K562 (cell line): Measurements from ENCODE around the gene KLHL6. TPM values are rescaled to one million over a fixed set of nuclear protein-coding genes. Genes with fewer than 3 reads are reported as not detected.

ENCODE experiments used
- ATAC-seq: fragments of 200-7000 bp; cut with Tn5 transposase; 3 replicates; pipeline ENCODE4 v1.9.1; 2020; ENCODE audit warnings: moderate library complexity
- BruUV-seq: library from RNA; stranded (reverse); fragments of 400-500 nt; replicated peaks from 2 replicates; lab custom pipeline; 2021; lab: Mats Ljungman, UMichigan
- CTCF ChIA-PET: fragments of 300-600 bp; formaldehyde crosslinking; extraction: SDS; loops from one replicate; lab custom pipeline; 2021; ENCODE audit warnings: low intra/inter-chr PET ratio; lab: Yijun Ruan, JAX
- POLR2A ChIA-PET: fragments of 300-600, 350-650 bp; sonication (Branson Sonifier 250); formaldehyde crosslinking; extraction: SDS; loops from one replicate; lab custom pipeline; 2021; ENCODE audit warnings: antibody characterized with exemption, inconsistent platforms; lab: Yijun Ruan, JAX
- DNase-seq, 4 experiments: peaks; one replicate each; pipeline versions ENCODE4 v3.0.0 to v3.0.0-alpha.2; 2011 to 2018; ENCODE audit warnings: low spot score in 3 of 4, mixed read lengths in 3 of 4; ENCODE audit errors: extremely low read depth in 1 of 4
- FAIRE-seq: peaks from 2 replicates; lab custom pipeline; 2011; peaks lifted over from hg19 to GRCh38; lab: Jason Lieb, UNC
- H2AFZ ChIP-seq: 2 replicates; pipeline ENCODE4 v1.6.0; 2011; ENCODE audit warnings: low read depth, low read length, control low read depth, inconsistent platforms
- H3K27ac ChIP-seq: fragments of 200-600 bp; 3 replicates; pipeline ENCODE4 v1.8.0; 2011; ENCODE audit warnings: low read depth, mild to moderate bottlenecking, control low read depth, inconsistent platforms, low read length, moderate library complexity, mixed read lengths; ENCODE audit errors: extremely low read depth
- H3K27me3 ChIP-seq, 2 experiments: fragments of 300-600 bp in 1 of 2; 2 replicates in 1 of 2; 3 replicates in 1 of 2; pipeline versions ENCODE4 v1.6.0 to v1.8.0; 2011; ENCODE audit warnings: inconsistent platforms in 2 of 2, low read length in 2 of 2, mild to moderate bottlenecking in 1 of 2, mixed read lengths in 1 of 2, moderate library complexity in 1 of 2; ENCODE audit not compliant: control insufficient read depth in 2 of 2, insufficient read depth in 2 of 2
- H3K36me3 ChIP-seq: fragments of 300-600 bp; 3 replicates; pipeline ENCODE4 v1.8.0; 2011; ENCODE audit warnings: mild to moderate bottlenecking, low read length, inconsistent platforms; ENCODE audit not compliant: control insufficient read depth, insufficient read depth
- H3K4me1 ChIP-seq, 2 experiments: fragments of 200-600 bp in 1 of 2; replicated peaks in 1 of 2; 2 replicates in 1 of 2; 3 replicates in 1 of 2; pipeline versions ENCODE4 v1.5.1 to v1.8.0; 2011; ENCODE audit warnings: inconsistent platforms in 2 of 2, low read length in 2 of 2, mild to moderate bottlenecking in 1 of 2, mixed read lengths in 1 of 2, moderate library complexity in 1 of 2; ENCODE audit not compliant: control insufficient read depth in 2 of 2, insufficient read depth in 2 of 2
- H3K4me2 ChIP-seq: 2 replicates; pipeline ENCODE4 v1.6.1; 2011; ENCODE audit warnings: low read length, control low read depth, inconsistent platforms, mixed read lengths; ENCODE audit not compliant: insufficient read depth
- H3K4me3 ChIP-seq: fragments of 200-600 bp; sonication (generic), shearing (Covaris generic); 2 replicates; pipeline ENCODE4 v1.5.1; 2016; ENCODE audit warnings: control low read depth, inconsistent platforms
- H3K79me2 ChIP-seq: fragments of 200-600 bp; 3 replicates; pipeline ENCODE4 v1.8.0; 2011; ENCODE audit warnings: low read length, inconsistent platforms; ENCODE audit not compliant: control insufficient read depth, insufficient read depth
- H3K9ac ChIP-seq, 2 experiments: 2 replicates each; pipeline versions ENCODE4 v1.6.0 to v1.6.1; 2011; ENCODE audit warnings: low read depth in 2 of 2, low read length in 2 of 2, control low read depth in 1 of 2, inconsistent platforms in 1 of 2, mild to moderate bottlenecking in 1 of 2, mixed read lengths in 1 of 2; ENCODE audit not compliant: insufficient read depth in 1 of 2
- H3K9me1 ChIP-seq: one replicate; pipeline ENCODE4 v1.6.0; 2011; ENCODE audit warnings: inconsistent platforms, mild to moderate bottlenecking, low read length, moderate library complexity; ENCODE audit not compliant: control insufficient read depth, insufficient read depth
- H3K9me3 ChIP-seq: replicated peaks from 2 replicates; pipeline ENCODE4 v1.5.1; 2011; ENCODE audit warnings: low read depth, low read length, inconsistent platforms; ENCODE audit not compliant: control insufficient read depth, insufficient read depth
- H4K20me1 ChIP-seq: replicated peaks from 2 replicates; pipeline ENCODE4 v1.6.1; 2011; ENCODE audit warnings: low read length, inconsistent platforms, mixed read lengths; ENCODE audit not compliant: control insufficient read depth, insufficient read depth
- HMBOX1 ChIP-seq: sonication (generic); IDR thresholded peaks from 2 replicates; pipeline ENCODE4 v1.6.1; 2016
- TARDBP ChIP-seq: fragments of 450-650 bp; IDR thresholded peaks from 2 replicates; pipeline ENCODE4 v1.6.1; 2016
- TEAD2 ChIP-seq: fragments of 450-650 bp; IDR thresholded peaks from 2 replicates; pipeline ENCODE4 v1.6.1; 2016; ENCODE audit warnings: missing genetic modification characterization, control low read depth, missing compliant biosample characterization
- ZFX ChIP-seq: sonication (generic); formaldehyde crosslinking; IDR thresholded peaks from 2 replicates; pipeline ENCODE4 v1.8.0; 2022; ENCODE audit warnings: mild to moderate bottlenecking, missing genetic modification reagents, moderate library complexity
- WGBS: fragments of 100-300 bp; shearing (Covaris generic); methylation state at CpG from one replicate; pipeline ENCODE4 v1.1.6; 2016; ENCODE audit warnings: low coverage, mixed read lengths; ENCODE audit not compliant: insufficient coverage; ENCODE audit errors: missing lambda C conversion rate; 5-methylcytosine and 5-hydroxymethylcytosine counted together
- in situ Hi-C: fragments of 300-500 bp; cut with MboI; formaldehyde crosslinking; loops from 4 replicates; pipeline ENCODE4 v1.15.0; 2018; ENCODE audit warnings: inconsistent platforms, mixed read lengths
- intact Hi-C: fragments of 100-400 bp; cut with micrococcal nuclease; formaldehyde crosslinking; loops from 2 replicates; pipeline ENCODE4 v1.14.2; 2022
- polyA plus RNA-seq, 8 experiments: library from polyadenylated mRNA; depleted of rRNA in 4 of 8; stranded (reverse) in 5 of 8; unstranded in 3 of 8; fragments of >200 nt; fragmentation: Nextera tagmentation in 2 of 8; fragmentation: Illumina TruSeq in 1 of 8; extraction: Ambion mirVana in 2 of 8; extraction: Trizol in 1 of 8; gene quantifications; 2 replicates each; pipeline versions ENCODE4 v1.2.1 to v1.2.3, GENCODE V29; 2011 to 2014; ENCODE audit warnings: inconsistent platforms in 1 of 8, missing spikeins in 1 of 8
- total RNA-seq, 7 experiments: library from RNA; depleted of rRNA in 6 of 7; stranded (reverse); fragments of >200 nt in 6 of 7; fragmentation: Illumina TruSeq in 2 of 7; extraction: Trizol in 2 of 7; gene quantifications; 2 replicates each; pipeline versions ENCODE4 v1.2.1 to v1.2.3, GENCODE V29; 2011 to 2021; ENCODE audit warnings: low replicate concordance in 1 of 7

KLHL6 gene
- total and polyA plus RNA-seq, 9 of the 15 experiments (the other 6 are each of a cell fraction or from before 2014, with no cell fraction given) = 0.18 to 2.1 (median 1.4) TPM

DNA sequence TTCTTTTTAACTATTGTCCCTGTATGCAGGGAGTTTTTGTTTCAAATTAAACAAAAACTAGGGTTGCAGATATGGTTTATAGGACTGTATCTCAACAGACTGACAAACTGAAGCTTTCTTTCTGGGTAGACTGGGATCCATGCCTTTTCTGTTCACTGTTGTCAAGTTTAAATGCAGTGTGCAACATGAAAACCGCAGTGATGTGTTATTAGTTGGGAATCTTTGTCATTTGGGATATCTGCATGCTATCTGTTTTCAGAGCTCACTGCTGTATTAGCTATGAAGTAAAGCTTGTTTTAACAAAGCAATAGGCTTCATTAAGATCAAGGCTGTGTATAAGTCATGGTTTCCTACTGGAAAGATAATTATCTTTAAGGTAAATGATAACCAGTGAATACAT lies 105.7 kb downstream of the KLHL6 start:
- TF ChIP-seq TEAD2 (tag) (no peak), ZFX (CRISPR knock-in tag) (peak; percentile 15; the same call in 1 of the 2 replicates), HMBOX1 (peak; percentile 69; the same call in 1 of the 2 replicates), TARDBP (no peak)
- intact Hi-C loops (loop anchor here (5.0 kb wide), 2 partner anchors 37 to 57 kb away; no protein-coding TSS in a partner anchor), in situ Hi-C loops (no loop called here)
- no peaks in the 10 kb centered on the region for H4K20me1 ChIP-seq
- WGBS = 29% methylated on average over 1 of the region's 1 CpG
- no peaks in the 10 kb centered on the region for H3K27me3 ChIP-seq
- H3K79me2 ChIP-seq = peaks cover 31% of the 10 kb centered on the region
- H3K36me3 ChIP-seq = peaks cover 22% of the 10 kb centered on the region; the same call in 2 of the 3 replicates
- ATAC-seq (no peak), DNase-seq (no peak), FAIRE-seq (no peak)
- H3K27ac ChIP-seq = peak overlapping the region; percentile 37
- H3K4me1 ChIP-seq = peaks cover 0 to 7% of the 10 kb centered on the region in 2 experiments; a peak in 2 of 5 replicates
- no peaks in the 10 kb centered on the region; the same call in 1 of the 2 replicates for H3K9me3 ChIP-seq
- ChIA-PET POLR2A (interaction anchor here (0.5 to 3.6 kb wide), 6 partner anchors 10 to 92 kb away, joined by 3 to 19 read pairs (median 4); no protein-coding TSS in a partner anchor), CTCF (no interaction called here)
- H3K9me1 ChIP-seq = no peaks in the 10 kb centered on the region
- H3K9ac ChIP-seq = peak overlapping the region in 1 of 2 experiments; percentile 79; a peak in 2 of 4 replicates
- H3K4me2 ChIP-seq = peak overlapping the region; percentile 79
- H2AFZ ChIP-seq = peak overlapping the region; percentile 23
- peak overlapping the region; percentile 21; the same call in 1 of the 2 replicates for H3K4me3 ChIP-seq
- BruUV-seq = no TSS peak
